ENCODE measurements around the gene CD99. TPM values are rescaled to one million over a fixed set of nuclear protein-coding genes. Genes with fewer than 3 reads are reported as not detected.

The CD99 gene
- total RNA-seq, 1 experiment from 2014 or later: 112 TPM

DNA sequence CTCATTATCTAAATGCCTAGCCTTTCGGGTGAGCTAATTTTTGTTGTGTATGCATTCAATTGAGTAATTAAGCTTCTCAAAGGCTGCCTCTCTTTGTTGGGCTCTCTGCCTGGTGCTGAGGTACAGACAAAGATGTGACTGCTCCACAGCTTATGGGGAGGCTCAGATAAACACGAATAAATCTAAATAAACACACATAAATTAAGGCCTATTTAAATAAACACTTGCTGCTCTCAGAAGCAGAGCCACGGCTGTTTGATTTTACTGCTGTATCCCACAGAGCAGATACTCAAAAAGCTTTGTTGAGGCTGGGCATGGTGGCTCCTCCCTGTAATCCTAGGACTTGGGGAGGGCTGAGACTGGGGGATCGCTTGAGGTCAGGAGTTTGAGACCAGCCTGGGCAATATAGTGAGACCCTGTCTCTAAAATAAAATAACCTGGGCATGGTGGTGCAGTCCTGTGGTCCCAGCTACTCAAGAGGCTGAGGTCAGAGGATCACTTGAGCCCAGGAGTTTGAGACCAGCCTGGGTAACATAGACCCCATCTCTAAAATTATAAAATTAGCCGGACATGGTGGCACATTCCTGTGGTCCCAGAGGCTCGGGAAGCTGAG lies 8.4 kb upstream of the CD99 start:
- Histone ChIP-seq H3K4me3 (ENCODE audit: insufficient read depth, low read depth, low read length) (no peak overlapping the region), H3K27me3 (ENCODE audit: control insufficient read depth, insufficient read depth, low read length) (no peaks in the 10 kb centered on the region), H3K36me3 (replicated peaks; ENCODE audit: control insufficient read depth, insufficient read depth, low read length) (no peaks in the 10 kb centered on the region)
- DNase-seq: no peak

DNA sequence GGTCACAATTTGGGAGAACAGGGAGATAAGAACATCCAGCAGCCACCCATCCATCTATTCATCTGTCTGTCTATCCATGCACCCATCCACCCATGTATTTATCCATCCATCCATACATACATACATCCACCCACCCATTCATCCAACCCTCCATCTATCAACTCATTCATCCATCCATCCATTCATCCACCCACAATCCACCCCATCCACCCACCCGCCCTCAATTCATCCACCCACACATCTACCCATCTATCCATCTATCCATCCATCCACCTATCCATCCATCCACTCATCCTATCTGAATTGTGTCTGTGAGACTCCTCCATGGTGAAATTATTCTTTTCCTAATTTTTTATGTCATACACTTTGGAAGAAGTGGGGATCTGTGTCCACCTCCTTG lies 6.8 kb upstream of the CD99 start:
- H3K27me3 ChIP-seq (ENCODE audit: control insufficient read depth, insufficient read depth, low read length): no peaks in the 10 kb centered on the region; the same call in 1 of the 2 replicates
- DNase-seq: no peak

DNA sequence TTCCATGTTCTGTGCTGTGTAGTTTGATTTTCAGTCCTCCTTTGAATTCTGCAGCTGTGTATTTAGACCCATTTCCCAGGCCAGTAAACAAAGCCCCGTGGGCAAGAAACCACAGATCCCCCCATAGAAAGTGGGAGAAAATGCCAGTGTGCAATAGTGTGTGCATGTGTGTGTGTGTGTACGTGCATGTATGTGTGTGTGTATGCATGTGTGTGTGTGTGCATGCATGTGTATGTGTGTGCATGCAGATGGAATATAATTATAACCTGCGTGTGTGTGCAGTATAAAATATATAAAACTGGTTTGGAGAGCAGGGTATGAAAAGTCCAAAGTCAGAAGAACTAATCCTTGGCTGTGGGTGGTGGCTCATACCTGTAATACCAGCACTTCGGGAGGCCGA lies 5.2 kb upstream of the CD99 start:
- H3K4me3 ChIP-seq (ENCODE audit: insufficient read depth, low read depth, low read length): no peak overlapping the region
- DNase-seq: no peak
- H3K27me3 ChIP-seq (ENCODE audit: control insufficient read depth, insufficient read depth, low read length): peaks cover 6% of the 10 kb centered on the region; the same call in 1 of the 2 replicates
- no peaks in the 10 kb centered on the region for H3K36me3 ChIP-seq (replicated peaks; ENCODE audit: control insufficient read depth, insufficient read depth, low read length)

More for the DNA sequence above, 6.8 kb upstream of the CD99 start:
- H3K4me3 ChIP-seq (ENCODE audit: insufficient read depth, low read depth, low read length): no peak overlapping the region
- H3K36me3 ChIP-seq (replicated peaks; ENCODE audit: control insufficient read depth, insufficient read depth, low read length): no peaks in the 10 kb centered on the region

DNA sequence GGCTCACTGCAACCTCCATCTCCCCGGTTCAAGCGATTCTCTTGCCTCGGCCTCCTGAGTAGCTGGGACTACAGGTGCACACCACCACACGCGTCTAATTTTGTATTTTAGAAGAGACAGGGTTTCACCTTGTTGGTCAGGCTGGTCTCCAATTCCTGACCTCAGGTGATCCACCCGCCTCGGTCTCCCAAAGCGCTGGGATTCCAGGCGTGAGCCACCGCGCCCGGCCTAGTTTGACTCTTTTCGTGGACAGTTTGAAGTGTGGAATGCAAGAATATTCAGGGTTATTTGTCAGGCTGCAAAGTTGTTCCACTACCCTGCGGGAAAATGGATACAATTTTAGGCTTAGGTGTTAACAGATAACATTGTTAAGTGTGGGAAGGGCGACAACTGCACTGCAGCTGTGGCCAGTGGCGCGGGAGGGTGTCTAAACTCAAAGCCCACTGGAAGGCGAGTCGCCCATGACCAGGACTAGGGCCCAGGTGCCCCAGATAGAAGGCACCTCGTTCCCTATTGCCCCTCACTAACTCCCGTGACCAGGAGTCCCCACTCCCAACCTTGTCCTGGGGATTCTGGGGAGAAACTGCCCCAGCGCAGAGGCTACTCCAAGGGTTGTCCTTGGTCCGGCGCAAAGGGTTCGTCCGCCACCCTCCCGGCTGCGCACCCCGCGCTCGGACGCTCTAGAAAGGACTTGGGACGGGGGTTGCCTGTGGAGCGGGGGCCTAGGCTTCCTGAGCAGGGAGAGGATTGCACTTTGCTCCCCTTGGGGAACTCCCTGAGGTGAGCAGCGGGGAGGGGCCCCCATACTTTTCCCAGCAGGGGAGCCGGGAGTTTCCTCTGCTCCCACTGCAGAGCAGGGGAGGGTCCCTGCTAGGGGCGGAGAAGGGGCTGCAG lies 1.1 kb upstream of the CD99 start:
- DNase-seq: peak; percentile 79
- Histone ChIP-seq H3K36me3 (replicated peaks; ENCODE audit: control insufficient read depth, insufficient read depth, low read length) (no peaks in the 10 kb centered on the region), H3K27me3 (ENCODE audit: control insufficient read depth, insufficient read depth, low read length) (peaks cover 33% of the 10 kb centered on the region), H3K4me3 (ENCODE audit: insufficient read depth, low read depth, low read length) (peak overlapping the region; percentile 83)

DNA sequence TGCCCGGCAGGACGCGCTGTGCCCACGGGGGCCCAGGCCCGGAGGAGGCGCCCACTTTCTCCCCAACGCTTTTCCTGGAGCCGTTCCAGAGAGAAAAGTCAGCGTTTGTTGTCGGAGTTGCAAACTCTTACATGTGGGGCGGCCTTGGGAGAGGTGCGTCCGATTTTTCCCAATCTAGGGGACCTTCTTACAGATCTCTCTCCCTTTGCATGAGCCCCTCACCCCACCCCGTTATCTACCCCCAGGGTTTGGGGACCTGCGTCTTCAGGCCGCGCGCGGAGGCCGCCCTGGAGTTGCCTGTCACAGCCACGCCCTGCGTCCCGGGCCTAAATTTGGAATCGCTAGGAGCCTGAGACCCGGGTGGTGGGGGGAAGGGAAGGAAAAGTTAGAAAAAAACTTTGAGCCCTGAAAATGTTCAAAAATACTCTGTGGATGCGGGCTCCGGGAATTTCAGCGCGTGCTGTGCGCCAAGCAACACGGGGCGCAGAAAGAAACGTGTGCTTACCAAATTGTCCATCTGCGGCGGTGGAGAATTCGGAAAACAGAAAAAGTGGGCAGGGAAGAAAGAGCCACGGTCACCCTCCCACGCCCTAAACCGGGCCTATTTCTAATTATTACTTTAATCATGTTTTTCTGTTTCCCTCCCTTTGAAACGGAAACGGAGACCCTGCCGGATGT lies 587 bp downstream of the CD99 start:
- no peaks in the 10 kb centered on the region for H3K36me3 ChIP-seq (replicated peaks; ENCODE audit: control insufficient read depth, insufficient read depth, low read length)
- H3K27me3 ChIP-seq (ENCODE audit: control insufficient read depth, insufficient read depth, low read length): peaks cover 33% of the 10 kb centered on the region
- peak overlapping the region; percentile 83 for H3K4me3 ChIP-seq (ENCODE audit: insufficient read depth, low read depth, low read length)
- DNase-seq: peak; percentile 69

DNA sequence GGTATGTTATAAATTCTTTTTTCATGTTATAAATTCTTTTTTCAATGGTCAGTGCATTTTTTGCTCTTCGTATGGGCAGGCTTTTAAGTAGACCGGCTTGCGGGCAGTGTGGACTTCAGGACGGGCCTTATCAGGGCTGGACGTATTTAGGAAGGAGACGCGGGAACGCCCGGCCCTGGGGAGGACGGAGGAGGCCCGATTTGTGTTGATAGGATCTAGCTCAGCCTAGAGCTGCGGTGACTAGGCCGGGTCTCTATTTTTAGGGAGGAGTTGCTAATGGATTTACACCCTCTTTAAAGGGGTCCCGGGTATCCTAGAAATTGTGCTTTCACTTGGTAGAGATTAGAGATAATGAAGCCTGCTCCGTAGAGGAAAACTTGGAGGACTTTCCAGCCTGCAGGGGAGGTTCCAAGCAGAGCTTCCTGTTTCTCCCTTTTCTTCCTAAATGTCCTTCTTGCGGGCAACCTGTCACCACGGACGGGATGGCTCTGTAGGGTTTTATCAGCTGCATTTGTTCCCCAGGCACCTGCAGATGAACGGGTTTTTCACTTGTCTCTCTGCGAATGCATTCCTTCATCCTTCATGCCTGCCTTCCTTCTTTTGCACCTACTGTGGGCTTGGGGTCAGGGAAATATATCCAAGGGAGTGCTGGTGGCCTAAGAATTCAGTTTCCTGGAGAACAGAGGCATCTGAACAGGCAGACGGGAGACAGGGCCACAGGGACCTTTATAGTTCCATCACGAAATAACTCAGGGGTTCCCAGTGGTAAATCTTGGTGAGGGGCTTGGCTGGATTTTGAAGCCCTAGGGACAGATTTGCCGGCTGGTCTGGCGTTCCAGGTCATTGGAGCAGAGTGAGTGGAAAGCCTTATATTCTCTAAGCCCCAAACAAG lies 1.4 kb downstream of the CD99 start:
- Histone ChIP-seq H3K4me3 (ENCODE audit: insufficient read depth, low read depth, low read length) (peak overlapping the region; percentile 83), H3K36me3 (replicated peaks; ENCODE audit: control insufficient read depth, insufficient read depth, low read length) (no peaks in the 10 kb centered on the region), H3K27me3 (ENCODE audit: control insufficient read depth, insufficient read depth, low read length) (peaks cover 33% of the 10 kb centered on the region)
- DNase-seq: peak; percentile 63

DNA sequence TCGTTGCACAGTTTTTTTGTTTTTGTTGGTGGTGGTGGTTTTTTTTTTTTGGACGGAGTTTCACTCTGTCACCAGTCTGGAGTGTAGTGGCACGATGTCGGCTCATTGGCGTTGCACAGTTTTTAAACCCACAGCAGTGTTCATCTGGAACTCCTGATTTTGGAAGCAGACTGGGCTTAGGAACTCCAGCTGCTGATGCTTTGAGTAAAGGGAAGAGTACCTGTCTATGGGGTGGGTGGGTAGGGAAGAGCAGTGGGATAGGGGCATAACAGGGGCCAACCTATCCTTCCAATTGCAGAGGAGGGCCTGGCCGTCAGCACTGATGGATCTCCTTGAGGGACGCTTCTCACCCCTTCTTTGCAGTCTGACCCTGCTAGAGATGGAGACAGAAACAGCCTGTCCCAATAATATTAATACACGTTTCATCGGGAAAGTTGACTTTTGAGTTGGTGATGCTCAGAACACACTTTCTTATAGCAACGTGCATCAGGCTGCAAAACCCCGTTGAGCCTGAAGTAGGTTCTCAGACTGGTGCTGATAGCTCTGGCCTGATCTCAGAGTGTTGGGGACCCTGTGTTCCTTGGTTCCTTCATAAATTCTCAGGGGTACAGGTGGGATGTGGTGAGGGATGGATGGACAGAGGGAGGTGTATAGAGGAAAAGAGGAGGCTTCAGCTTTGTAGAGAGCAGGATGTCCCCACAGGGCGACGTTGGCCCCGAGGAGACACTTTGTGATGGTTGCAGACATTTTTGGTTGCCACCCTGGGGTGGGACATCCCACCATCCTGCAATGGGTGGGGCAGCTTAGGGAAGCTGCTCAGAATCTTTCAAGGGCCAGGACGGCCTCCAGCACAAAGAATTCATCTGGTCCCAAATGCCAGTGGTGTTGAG lies 2.3 kb downstream of the CD99 start:
- no peak overlapping the region for H3K4me3 ChIP-seq (ENCODE audit: insufficient read depth, low read depth, low read length)
- DNase-seq: no peak
- H3K36me3 ChIP-seq (replicated peaks; ENCODE audit: control insufficient read depth, insufficient read depth, low read length): no peaks in the 10 kb centered on the region
- peaks cover 33% of the 10 kb centered on the region for H3K27me3 ChIP-seq (ENCODE audit: control insufficient read depth, insufficient read depth, low read length)

DNA sequence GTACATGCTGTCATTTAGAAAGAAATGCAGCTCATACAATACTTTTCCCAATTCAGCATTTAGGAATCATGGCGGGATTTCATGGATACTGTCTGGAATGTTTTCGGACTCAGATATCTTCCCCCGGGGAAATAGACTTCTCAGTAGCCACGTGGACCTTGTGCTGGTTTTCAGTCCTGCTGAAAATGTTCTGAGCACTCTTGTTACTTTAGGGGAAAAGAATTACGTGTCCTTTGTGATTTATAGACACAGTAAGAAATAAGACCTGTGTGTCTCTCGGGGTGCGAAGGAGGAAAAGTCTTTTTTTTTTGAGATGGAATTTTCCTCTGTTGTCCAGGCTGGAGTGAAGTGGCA lies 3.8 kb downstream of the CD99 start:
- Histone ChIP-seq H3K27me3 (ENCODE audit: control insufficient read depth, insufficient read depth, low read length) (peaks cover 33% of the 10 kb centered on the region), H3K36me3 (replicated peaks; ENCODE audit: control insufficient read depth, insufficient read depth, low read length) (no peaks in the 10 kb centered on the region), H3K4me3 (ENCODE audit: insufficient read depth, low read depth, low read length) (no peak overlapping the region)

DNA sequence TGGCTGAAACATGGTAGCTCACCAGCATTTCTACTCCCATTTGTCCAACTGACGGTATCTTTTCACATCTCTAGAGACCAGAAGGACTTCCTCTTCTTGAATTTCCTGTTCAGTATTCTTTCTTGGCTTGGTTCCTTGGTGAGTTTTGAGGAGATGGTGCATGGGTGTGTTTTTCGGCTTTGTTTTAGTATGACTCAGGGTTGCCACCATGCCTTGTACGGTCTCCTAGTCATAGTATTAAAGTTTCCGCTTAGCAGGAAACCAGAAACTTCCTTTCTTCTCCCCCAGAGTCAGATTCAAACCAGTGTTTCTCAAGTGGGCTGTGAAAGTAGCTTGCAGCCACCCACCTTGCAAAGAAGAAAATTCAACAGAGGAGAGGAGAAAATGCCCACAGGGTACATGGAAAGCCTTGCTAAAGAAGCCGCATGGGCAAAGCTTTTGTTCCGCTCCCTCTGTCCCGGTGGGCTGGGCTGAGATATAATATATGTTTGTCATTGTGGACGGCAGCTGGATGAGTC lies 5.7 kb downstream of the CD99 start:
- Histone ChIP-seq H3K36me3 (replicated peaks; ENCODE audit: control insufficient read depth, insufficient read depth, low read length) (no peaks in the 10 kb centered on the region), H3K4me3 (ENCODE audit: insufficient read depth, low read depth, low read length) (no peak overlapping the region), H3K27me3 (ENCODE audit: control insufficient read depth, insufficient read depth, low read length) (peaks cover 21% of the 10 kb centered on the region)
- no peak for DNase-seq

More for the DNA sequence above, 3.8 kb downstream of the CD99 start:
- no peak for DNase-seq

DNA sequence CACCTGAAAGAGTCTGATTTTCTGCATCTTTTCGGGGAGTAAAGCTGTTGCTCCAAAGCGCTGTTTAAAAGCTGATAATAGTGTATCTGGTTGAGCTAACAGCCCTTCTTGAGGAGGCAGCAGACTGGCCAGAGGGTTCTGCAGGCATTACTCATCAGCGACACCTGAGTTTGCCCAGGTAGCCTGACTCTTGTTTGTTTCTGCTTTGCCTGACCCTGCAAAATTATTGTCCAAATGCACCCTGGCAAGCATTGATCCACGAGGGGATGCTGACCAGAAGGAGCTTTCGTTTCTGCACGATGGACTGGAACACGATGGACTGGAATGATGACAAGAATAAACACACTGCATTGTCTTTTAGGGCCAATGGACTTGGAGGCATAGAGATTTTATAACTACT lies 6.2 kb downstream of the CD99 start:
- Histone ChIP-seq H3K36me3 (replicated peaks; ENCODE audit: control insufficient read depth, insufficient read depth, low read length) (no peaks in the 10 kb centered on the region), H3K27me3 (ENCODE audit: control insufficient read depth, insufficient read depth, low read length) (peaks cover 15% of the 10 kb centered on the region), H3K4me3 (ENCODE audit: insufficient read depth, low read depth, low read length) (no peak overlapping the region)
- no peak for DNase-seq

DNA sequence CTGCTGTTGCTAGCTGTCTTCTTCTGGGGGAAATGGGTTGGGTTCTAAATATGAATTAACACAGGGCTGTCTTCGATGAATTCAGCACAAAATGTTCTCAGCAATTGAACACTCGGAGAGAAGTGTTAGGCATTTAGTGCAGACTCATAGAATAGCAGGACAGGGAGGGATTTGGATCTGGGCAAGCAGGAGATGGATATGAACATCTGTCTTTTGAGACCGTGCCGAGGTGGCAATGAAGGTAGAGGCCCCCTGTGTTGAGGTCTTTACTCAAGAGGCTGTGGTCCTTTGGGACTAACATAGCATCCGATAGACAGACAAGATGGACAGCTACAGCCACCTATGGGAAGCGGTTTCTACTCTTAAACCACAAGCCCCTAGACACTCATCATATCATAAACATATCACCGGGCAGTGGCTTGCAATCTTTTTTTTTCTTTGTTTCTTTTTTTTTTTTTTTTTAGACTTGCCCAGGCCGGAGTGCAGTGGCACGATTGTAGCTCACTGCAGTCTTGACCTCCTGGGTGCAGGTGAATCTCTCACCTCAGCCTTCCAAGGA lies 6.7 kb downstream of the CD99 start:
- H3K4me3 ChIP-seq (ENCODE audit: insufficient read depth, low read depth, low read length): no peak overlapping the region
- no peak for DNase-seq
- H3K27me3 ChIP-seq (ENCODE audit: control insufficient read depth, insufficient read depth, low read length): peaks cover 10% of the 10 kb centered on the region
- H3K36me3 ChIP-seq (replicated peaks; ENCODE audit: control insufficient read depth, insufficient read depth, low read length): no peaks in the 10 kb centered on the region

DNA sequence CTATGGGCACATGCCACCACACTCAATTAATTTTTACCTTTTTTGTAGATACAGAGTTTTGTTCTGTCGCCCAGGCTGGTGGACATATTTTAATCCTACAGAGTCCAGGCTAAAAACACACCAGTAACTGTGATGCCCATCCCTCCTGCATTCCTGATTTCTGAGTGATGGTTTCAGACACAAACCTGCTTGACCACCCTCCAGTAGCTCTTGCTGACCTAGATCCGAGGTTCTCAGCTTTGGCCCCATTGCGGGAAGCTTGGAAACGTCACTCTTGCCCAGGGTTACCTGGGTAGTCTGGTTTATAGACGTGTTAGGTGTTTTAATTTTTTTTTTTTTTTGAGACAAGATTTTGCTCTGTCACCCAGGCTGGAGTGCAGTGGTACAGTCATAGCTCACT lies 7.5 kb downstream of the CD99 start:
- Histone ChIP-seq H3K4me3 (ENCODE audit: insufficient read depth, low read depth, low read length) (no peak overlapping the region), H3K27me3 (ENCODE audit: control insufficient read depth, insufficient read depth, low read length) (peaks cover 3% of the 10 kb centered on the region; the same call in 1 of the 2 replicates), H3K36me3 (replicated peaks; ENCODE audit: control insufficient read depth, insufficient read depth, low read length) (no peaks in the 10 kb centered on the region)
- DNase-seq: no peak

DNA sequence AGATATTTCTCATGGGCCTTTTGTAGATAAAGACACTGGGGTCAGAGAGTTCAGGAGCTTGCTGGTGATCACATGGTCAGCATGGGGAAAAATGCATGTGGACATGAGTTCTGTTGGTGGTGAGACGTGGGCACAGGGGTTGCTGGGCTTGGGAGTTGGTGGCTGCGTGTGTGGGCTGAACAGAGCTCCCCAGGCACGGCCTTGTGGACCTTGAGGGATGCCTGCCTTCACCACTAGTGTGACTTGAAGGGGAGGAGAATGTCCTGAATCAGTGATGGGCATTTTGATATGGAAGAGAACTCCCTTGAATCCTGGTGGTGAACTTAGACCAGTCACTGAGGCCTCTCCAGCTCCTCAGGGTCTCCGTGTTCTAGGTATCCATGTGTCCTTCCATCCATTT lies 8.9 kb downstream of the CD99 start:
- DNase-seq: no peak
- no peak overlapping the region for H3K4me3 ChIP-seq (ENCODE audit: insufficient read depth, low read depth, low read length)
- no peaks in the 10 kb centered on the region for H3K36me3 ChIP-seq (replicated peaks; ENCODE audit: control insufficient read depth, insufficient read depth, low read length)
- H3K27me3 ChIP-seq (ENCODE audit: control insufficient read depth, insufficient read depth, low read length): no peaks in the 10 kb centered on the region
